Endothelial cell of umbilical vein (primary cell): ENCODE results near the gene VSTM4. TPM values are rescaled to one million over a fixed set of nuclear protein-coding genes. Genes with fewer than 3 reads are reported as not detected.

ENCODE experiments used
- BruUV-seq: library from RNA; stranded (reverse); fragments of 400-500 nt; replicated peaks from 2 replicates; lab custom pipeline; 2021; lab: Mats Ljungman, UMichigan
- CTCF ChIA-PET: fragments of 300-600, 350-600 bp; sonication (Branson Sonifier 250); formaldehyde crosslinking; loops from one replicate; lab custom pipeline; 2021; ENCODE audit warnings: antibody characterized with exemption, inconsistent platforms; lab: Charles Lee
- POLR2A ChIA-PET: fragments of 300-600, 350-600 bp; sonication (Branson Sonifier 250); formaldehyde crosslinking; loops from one replicate; lab custom pipeline; 2021; ENCODE audit warnings: antibody characterized with exemption, inconsistent platforms; lab: Charles Lee
- DNase-seq: peaks from one replicate; pipeline ENCODE4 v3.0.0-alpha.2; 2011; ENCODE audit warnings: low read depth, low spot score
- FAIRE-seq: peaks from 2 replicates; lab custom pipeline; 2011; peaks lifted over from hg19 to GRCh38; lab: Jason Lieb, UNC
- H2AFZ ChIP-seq: 2 replicates; pipeline ENCODE4 v1.6.0; 2012; ENCODE audit warnings: low read depth, low read length, control low read depth, inconsistent platforms
- H3K27ac ChIP-seq: 2 replicates; pipeline ENCODE4 v1.5.1; 2011; ENCODE audit warnings: low read depth, mild to moderate bottlenecking, control low read depth, low read length, moderate library complexity; ENCODE audit not compliant: insufficient read depth
- H3K27me3 ChIP-seq, 2 experiments: 2 replicates each; pipeline versions ENCODE4 v1.6.0 to v1.6.1; 2011; ENCODE audit warnings: low read length in 2 of 2, mixed read lengths in 1 of 2; ENCODE audit not compliant: control insufficient read depth in 2 of 2, insufficient read depth in 2 of 2
- H3K36me3 ChIP-seq, 2 experiments: 2 replicates in 1 of 2; 3 replicates in 1 of 2; pipeline ENCODE4 v1.5.1; 2011; ENCODE audit warnings: low read length in 2 of 2, mild to moderate bottlenecking in 1 of 2, moderate library complexity in 1 of 2; ENCODE audit not compliant: control insufficient read depth in 2 of 2, insufficient read depth in 2 of 2; ENCODE audit errors: extremely low read depth in 1 of 2
- H3K4me1 ChIP-seq: 3 replicates; pipeline ENCODE4 v1.5.1; 2011; ENCODE audit warnings: mild to moderate bottlenecking, low read length; ENCODE audit not compliant: control insufficient read depth, insufficient read depth; ENCODE audit errors: extremely low read depth
- H3K4me2 ChIP-seq: 2 replicates; pipeline ENCODE4 v1.6.1; 2011; ENCODE audit warnings: low read length, control low read depth, mixed read lengths; ENCODE audit not compliant: insufficient read depth
- H3K4me3 ChIP-seq, 3 experiments: fragments of 200-600 bp in 1 of 3; sonication (generic), shearing (Covaris generic) in 1 of 3; replicated peaks in 1 of 3; 2 replicates each; pipeline ENCODE4 v1.5.1; 2011 to 2016; ENCODE audit warnings: control low read depth in 3 of 3, low read length in 3 of 3, mild to moderate bottlenecking in 2 of 3, inconsistent platforms in 1 of 3, low read depth in 1 of 3, moderate library complexity in 1 of 3; ENCODE audit not compliant: insufficient read depth in 1 of 3
- H3K79me2 ChIP-seq: 2 replicates; pipeline ENCODE4 v1.6.0; 2012; ENCODE audit warnings: low read length, inconsistent platforms; ENCODE audit not compliant: control insufficient read depth, insufficient read depth
- H3K9ac ChIP-seq: replicated peaks from 2 replicates; pipeline ENCODE3; 2011; ENCODE audit warnings: low read length, control low read depth; ENCODE audit not compliant: insufficient read depth; ENCODE audit errors: extremely low read depth
- H3K9me1 ChIP-seq: replicated peaks from 3 replicates; pipeline ENCODE4 v1.6.0; 2011; ENCODE audit warnings: mild to moderate bottlenecking, low read length; ENCODE audit not compliant: control insufficient read depth, insufficient read depth; ENCODE audit errors: extremely low read depth
- H3K9me3 ChIP-seq: replicated peaks from 2 replicates; pipeline ENCODE4 v1.5.1; 2012; ENCODE audit warnings: low read length, inconsistent platforms; ENCODE audit not compliant: control insufficient read depth, insufficient read depth
- H4K20me1 ChIP-seq: replicated peaks from 2 replicates; pipeline ENCODE3; 2011; ENCODE audit warnings: mild to moderate bottlenecking, low read length; ENCODE audit not compliant: control insufficient read depth, insufficient read depth; ENCODE audit errors: extremely low read depth
- EZH2 ChIP-seq: IDR thresholded peaks from 2 replicates; pipeline ENCODE4 v1.6.1; 2012; ENCODE audit warnings: borderline replicate concordance, low read depth, mild to moderate bottlenecking, moderate library complexity, low read length, inconsistent platforms; ENCODE audit not compliant: severe bottlenecking
- FOS ChIP-seq: IDR thresholded peaks from 2 replicates; pipeline ENCODE4 v1.6.1; 2011; ENCODE audit warnings: mild to moderate bottlenecking, low read length, moderate library complexity, borderline replicate concordance; ENCODE audit not compliant: insufficient read depth
- GATA2 ChIP-seq: IDR thresholded peaks from 2 replicates; pipeline ENCODE4 v1.7.0; 2011; ENCODE audit warnings: low read depth, mild to moderate bottlenecking, moderate library complexity, mixed read lengths, low read length; ENCODE audit not compliant: insufficient read length, insufficient read depth
- JUN ChIP-seq: IDR thresholded peaks from 2 replicates; pipeline ENCODE4 v1.6.1; 2011; ENCODE audit warnings: borderline replicate concordance, low read depth; ENCODE audit not compliant: insufficient read length, insufficient read depth
- MYC ChIP-seq: IDR thresholded peaks from one replicate; pipeline ENCODE4 v1.6.1; 2011; ENCODE audit warnings: mild to moderate bottlenecking, low read depth, low read length
- POLR2A ChIP-seq: IDR thresholded peaks from 2 replicates; pipeline ENCODE4 v1.6.1; 2012; ENCODE audit warnings: low read depth, mild to moderate bottlenecking, control low read depth, low read length
- POLR2AphosphoS5 ChIP-seq: IDR thresholded peaks from 2 replicates; pipeline ENCODE4 v1.6.1; 2012; ENCODE audit warnings: low read depth, mild to moderate bottlenecking, control low read depth, low read length, moderate library complexity; ENCODE audit not compliant: insufficient read depth
- dilution Hi-C: fragments of 300-500 bp; cut with MboI; formaldehyde crosslinking; loops from one replicate; pipeline ENCODE4 v1.15.0; 2019; ENCODE audit warnings: low sequenced_read_pairs; ENCODE audit not compliant: extremely low pct_ligation_motif_present
- intact Hi-C: fragments of 100-400 bp; cut with micrococcal nuclease; formaldehyde crosslinking; loops from one replicate; pipeline ENCODE4 v1.10.0; 2022
- polyA plus RNA-seq, 4 experiments: library from polyadenylated mRNA; depleted of rRNA in 3 of 4; stranded (reverse) in 3 of 4; unstranded in 1 of 4; fragments of >200 nt; gene quantifications; 2 replicates each; pipeline versions ENCODE4 v1.2.1 to v1.2.3, GENCODE V29; 2011 to 2012; ENCODE audit warnings: missing spikeins in 1 of 4
- total RNA-seq: library from RNA; stranded (reverse); gene quantifications from 2 replicates; pipeline ENCODE4 v1.2.3, GENCODE V29; 2021
- TF ChIP-seq, protein P1 (sequence below): IDR thresholded peaks from 2 replicates; pipeline ENCODE4 v1.6.1; 2011; ENCODE audit not compliant: insufficient read depth, insufficient read length
- TF ChIP-seq, protein P2 (sequence below), 2 donors: IDR thresholded peaks; 1 replicate in 1 of 2; 2 replicates in 1 of 2; pipeline ENCODE4 v1.5.1; 2011; ENCODE audit warnings: low read length in 2 of 2, mild to moderate bottlenecking in 2 of 2, moderate library complexity in 2 of 2, control low read depth in 1 of 2, inconsistent platforms in 1 of 2, low read depth in 1 of 2; ENCODE audit not compliant: insufficient read depth in 1 of 2; ENCODE audit errors: extremely low read depth in 1 of 2

The VSTM4 gene
- total and polyA plus RNA-seq, 2 donors (not counting 3 experiments of a cell fraction or from before 2014, with no cell fraction given) = 0.07 TPM

- no peaks in the 10 kb centered on the region for H3K9me3 ChIP-seq
- ChIA-PET CTCF (no interaction called here), POLR2A (no interaction called here)
- no peak overlapping the region for H3K4me2 ChIP-seq
- no peaks in the 10 kb centered on the region for H3K27me3 ChIP-seq
- H3K36me3 ChIP-seq = no peaks in the 10 kb centered on the region
- intact Hi-C loops = no loop called here
- H3K4me1 ChIP-seq = no peaks in the 10 kb centered on the region
- H4K20me1 ChIP-seq = no peaks in the 10 kb centered on the region
- no peak overlapping the region for H3K27ac ChIP-seq
- no peak for DNase-seq
- TF ChIP-seq JUN (no peak), FOS (no peak), POLR2AphosphoS5 (no peak), GATA2 (no peak), POLR2A (no peak), MYC (no peak), EZH2 (no peak)
- TF ChIP-seq, protein P1, sequence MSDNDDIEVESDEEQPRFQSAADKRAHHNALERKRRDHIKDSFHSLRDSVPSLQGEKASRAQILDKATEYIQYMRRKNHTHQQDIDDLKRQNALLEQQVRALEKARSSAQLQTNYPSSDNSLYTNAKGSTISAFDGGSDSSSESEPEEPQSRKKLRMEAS = no peak
- TF ChIP-seq, protein P2, sequence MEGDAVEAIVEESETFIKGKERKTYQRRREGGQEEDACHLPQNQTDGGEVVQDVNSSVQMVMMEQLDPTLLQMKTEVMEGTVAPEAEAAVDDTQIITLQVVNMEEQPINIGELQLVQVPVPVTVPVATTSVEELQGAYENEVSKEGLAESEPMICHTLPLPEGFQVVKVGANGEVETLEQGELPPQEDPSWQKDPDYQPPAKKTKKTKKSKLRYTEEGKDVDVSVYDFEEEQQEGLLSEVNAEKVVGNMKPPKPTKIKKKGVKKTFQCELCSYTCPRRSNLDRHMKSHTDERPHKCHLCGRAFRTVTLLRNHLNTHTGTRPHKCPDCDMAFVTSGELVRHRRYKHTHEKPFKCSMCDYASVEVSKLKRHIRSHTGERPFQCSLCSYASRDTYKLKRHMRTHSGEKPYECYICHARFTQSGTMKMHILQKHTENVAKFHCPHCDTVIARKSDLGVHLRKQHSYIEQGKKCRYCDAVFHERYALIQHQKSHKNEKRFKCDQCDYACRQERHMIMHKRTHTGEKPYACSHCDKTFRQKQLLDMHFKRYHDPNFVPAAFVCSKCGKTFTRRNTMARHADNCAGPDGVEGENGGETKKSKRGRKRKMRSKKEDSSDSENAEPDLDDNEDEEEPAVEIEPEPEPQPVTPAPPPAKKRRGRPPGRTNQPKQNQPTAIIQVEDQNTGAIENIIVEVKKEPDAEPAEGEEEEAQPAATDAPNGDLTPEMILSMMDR (IDR thresholded peaks at IDR 0.05; ENCODE audit: extremely low read depth in 1 of 2, insufficient read depth in 1 of 2, low read depth in 1 of 2, low read length in 2 of 2) = no peak
- dilution Hi-C loops = no loop called here
- no peaks in the 10 kb centered on the region for H3K9me1 ChIP-seq
- H3K9ac ChIP-seq = no peak overlapping the region
- no peak overlapping the region for H2AFZ ChIP-seq
- no peak overlapping the region for H3K4me3 ChIP-seq
- no TSS peak for BruUV-seq
- no peak for FAIRE-seq
- no peaks in the 10 kb centered on the region for H3K79me2 ChIP-seq
Observed at GRCh38 chr10:49068672-49069217, 46.6 kb downstream of the VSTM4 start.
